ENCODE data around the gene TOMM70. TPM values are rescaled to one million over a fixed set of nuclear protein-coding genes. Genes with fewer than 3 reads are reported as not detected.

Gene TOMM70
- total and polyA plus RNA-seq, 10 of the 15 experiments (the other 5 are each of a cell fraction or from before 2014, with no cell fraction given), result 12.7 to 64.1 (median 41.3) TPM

DNA sequence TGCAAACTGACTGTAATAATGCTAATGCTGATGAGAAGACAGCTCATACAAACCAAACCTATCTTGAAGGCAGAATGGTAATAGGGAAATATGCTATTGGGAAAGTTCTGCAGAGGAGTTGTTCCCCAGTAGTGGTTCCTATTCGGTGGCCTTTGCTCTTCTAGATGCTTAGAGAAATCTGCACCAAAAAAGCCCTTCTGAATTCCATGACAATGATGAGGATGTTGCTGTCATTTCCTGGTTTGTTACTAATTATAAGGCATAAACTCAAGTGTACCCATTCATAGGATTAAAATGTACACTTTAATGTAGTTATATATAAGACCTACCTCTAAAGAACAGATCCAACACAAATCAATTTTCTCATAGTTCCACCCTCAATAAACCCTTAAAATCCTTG lies 30.1 kb downstream of the TOMM70 start:
- intact Hi-C loops (cut with micrococcal nuclease; ENCODE audit: unreplicated experiment), result no loop called here
- Histone ChIP-seq H3K27me3 (replicated peaks in 1 of 2; ENCODE audit: control insufficient read depth in 2 of 2, insufficient read depth in 2 of 2, low read length in 1 of 2) (no peaks in the 10 kb centered on the region), H2AFZ (ENCODE audit: control insufficient read depth, low read depth, low read length) (no peak overlapping the region), H3K27ac (ENCODE audit: control insufficient read depth, insufficient read depth) (no peak overlapping the region), H3K36me3 (ENCODE audit: control insufficient read depth in 2 of 2, insufficient read depth in 2 of 2, low read length in 1 of 2) (peaks cover 8 to 16% of the 10 kb centered on the region in 2 experiments; a peak in 3 of 4 replicates), H3K4me3 (no peak overlapping the region), H3K4me1 (ENCODE audit: control insufficient read depth, insufficient read depth, low read length) (no peaks in the 10 kb centered on the region), H3K4me2 (ENCODE audit: control insufficient read depth, insufficient read depth) (no peak overlapping the region), H3K79me2 (ENCODE audit: control insufficient read depth, insufficient read depth, low read length) (no peaks in the 10 kb centered on the region), H4K20me1 (ENCODE audit: control insufficient read depth, insufficient read depth) (no peaks in the 10 kb centered on the region), H3K9me3 (replicated peaks; ENCODE audit: control insufficient read depth, insufficient read depth, low read length) (no peaks in the 10 kb centered on the region), H3K9ac (ENCODE audit: control insufficient read depth, insufficient read depth, low read length) (no peak overlapping the region)
- 94% methylated on average over 1 of the region's 1 CpG for WGBS (ENCODE audit: insufficient coverage, insufficient replicate concordance, low lambda C conversion rate, missing lambda C conversion rate)
- POLR2A ChIA-PET, result no interaction called here
- in situ Hi-C loops (cut with MboI), result no loop called here
- SMC1A ChIA-PET (ENCODE audit: uncharacterized antibody, unreplicated experiment), result interaction anchor here (0.9 to 1.7 kb wide), 4 partner anchors 9 to 93 kb away, joined by 3 to 5 read pairs (median 4); no protein-coding TSS in a partner anchor
- RAD21 ChIA-PET (ENCODE audit: unreplicated experiment), result no interaction called here
- DNase-seq (ENCODE audit: low read depth, low spot score) (no peak), ATAC-seq (no peak), FAIRE-seq (no peak)
- no TSS peak for BruUV-seq (replicated peaks)
- CTCF ChIA-PET, result interaction anchor here (1.3 kb wide), 1 partner anchor 33 kb away, joined by 3 read pairs; no protein-coding TSS in a partner anchor
- TF ChIP-seq KDM1A (IDR thresholded peaks at IDR 0.05; ENCODE audit: borderline replicate concordance), result no peak
- no peak for TF ChIP-seq MLLT1 (IDR thresholded peaks at IDR 0.05)
- no peak for TF ChIP-seq ZNF592 (IDR thresholded peaks at IDR 0.05)
- TF ChIP-seq HDAC2 (IDR thresholded peaks at IDR 0.05), result no peak
- TF ChIP-seq E2F4 (IDR thresholded peaks at IDR 0.05; ENCODE audit: low read depth, low read length), result no peak
- no peak for TF ChIP-seq EED (IDR thresholded peaks at IDR 0.05; ENCODE audit: low read depth)
- TF ChIP-seq ZNF207 (IDR thresholded peaks at IDR 0.05; ENCODE audit: borderline replicate concordance), result no peak
- TF ChIP-seq SMC3 (IDR thresholded peaks at IDR 0.05; ENCODE audit: borderline replicate concordance, low read length), result no peak
- no peak for TF ChIP-seq HDAC6 (IDR thresholded peaks at IDR 0.05; ENCODE audit: unreplicated experiment)
- TF ChIP-seq E2F8 (IDR thresholded peaks at IDR 0.05; ENCODE audit: low read depth, partially characterized antibody), result no peak
- TF ChIP-seq SMARCA5 (IDR thresholded peaks at IDR 0.05), result no peak
- no peak for TF ChIP-seq RB1 (IDR thresholded peaks at IDR 0.05; ENCODE audit: borderline replicate concordance)
- no peak for TF ChIP-seq NR2C1 (IDR thresholded peaks at IDR 0.05)
- TF ChIP-seq IRF4 (IDR thresholded peaks at IDR 0.05; ENCODE audit: low read depth, low read length), result no peak
- TF ChIP-seq JUNB (IDR thresholded peaks at IDR 0.05), result no peak
